ENCODE results near the gene HES2. TPM values are rescaled to one million over a fixed set of nuclear protein-coding genes. Genes with fewer than 3 reads are reported as not detected.
A peak's percentile ranks its signal among the peaks of the same experiment; 100 is the strongest.
"Not testable (repeated sequence)": the region's sequence is repeated elsewhere in the genome, so short reads cannot be mapped to it uniquely, and the experiment has no call there.

The HES2 gene
- total RNA-seq, 2 experiments from 2014 or later: 0.13 to 0.70 TPM

- no peak for DNase-seq
- Mint-ChIP-seq H3K9me3 (no peaks in the 10 kb centered on the region), H3K36me3 (ENCODE audit: low read depth) (peaks cover 38% of the 10 kb centered on the region), H3K27me3 (no peaks in the 10 kb centered on the region), H3K27ac (peak overlapping the region; percentile 68), H3K4me3 (peak overlapping the region; percentile 28), H3K4me1 (peaks cover 54% of the 10 kb centered on the region)
- POLR2A ChIA-PET: interaction anchor here (0.8 to 1.5 kb wide), 6 partner anchors 9 to 137 kb away, joined by 3 read pairs; no protein-coding TSS in a partner anchor
- CTCF ChIA-PET: interaction anchor here (0.5 to 1.7 kb wide), 4 partner anchors 8 to 78 kb away, joined by 3 to 7 read pairs (median 4); no protein-coding TSS in a partner anchor
These were observed 42.8 kb upstream of the HES2 start for GRCh38 chr1:6462412-6463119.

- no peak for DNase-seq
- Mint-ChIP-seq H3K27ac (peak overlapping the region; percentile 68), H3K4me1 (peaks cover 54% of the 10 kb centered on the region), H3K9me3 (no peaks in the 10 kb centered on the region), H3K27me3 (peaks cover 7% of the 10 kb centered on the region), H3K4me3 (peak overlapping the region; percentile 28), H3K36me3 (ENCODE audit: low read depth) (peaks cover 38% of the 10 kb centered on the region)
- ChIA-PET CTCF (no interaction called here), POLR2A (interaction anchor here (0.8 to 1.4 kb wide), 2 partner anchors 10 to 19 kb away, joined by 3 read pairs; no protein-coding TSS in a partner anchor)
These were observed 42.1 kb upstream of the HES2 start for GRCh38 chr1:6461538-6462411.

GRCh38 chr1:6461051-6461530, 41.4 kb upstream of the HES2 start:
- H3K4me1 Mint-ChIP-seq: peaks cover 51% of the 10 kb centered on the region

GRCh38 chr1:6460301-6461050, 40.8 kb upstream of the HES2 start:
- H3K27me3 Mint-ChIP-seq: peaks cover 19% of the 10 kb centered on the region
- ChIA-PET CTCF (interaction anchor here (0.5 to 2.1 kb wide), 15 partner anchors 12 to 241 kb away, joined by 3 to 9 read pairs (median 4); partner anchors contain the start of gene DNAJC11), POLR2A (interaction anchor here (0.7 to 2.0 kb wide), 19 partner anchors 10 to 468 kb away, joined by 3 to 15 read pairs (median 4); partner anchors contain the start of genes ICMT, NPHP4 and ZBTB48)
- DNase-seq: peak; percentile 90
- peaks cover 51% of the 10 kb centered on the region for H3K4me1 Mint-ChIP-seq
- H3K27ac Mint-ChIP-seq: peak overlapping the region; percentile 92
- H3K36me3 Mint-ChIP-seq (ENCODE audit: low read depth): peaks cover 37% of the 10 kb centered on the region
- H3K4me3 Mint-ChIP-seq: peak overlapping the region; percentile 74
- H3K9me3 Mint-ChIP-seq: no peaks in the 10 kb centered on the region

More at GRCh38 chr1:6461051-6461530, 41.4 kb upstream of the HES2 start:
- Mint-ChIP-seq H3K36me3 (ENCODE audit: low read depth) (peaks cover 38% of the 10 kb centered on the region), H3K9me3 (no peaks in the 10 kb centered on the region), H3K4me3 (peak overlapping the region; percentile 74), H3K27me3 (peaks cover 14% of the 10 kb centered on the region), H3K27ac (peak overlapping the region; percentile 92)
- CTCF ChIA-PET: interaction anchor here (1.0 to 2.0 kb wide), 5 partner anchors 11 to 240 kb away, joined by 3 to 8 read pairs (median 6); partner anchors contain the start of gene DNAJC11
- POLR2A ChIA-PET: interaction anchor here (1.1 to 2.0 kb wide), 6 partner anchors 11 to 143 kb away, joined by 4 to 15 read pairs (median 6); no protein-coding TSS in a partner anchor
- DNase-seq: no peak

- ChIA-PET CTCF (interaction anchor here (0.5 to 2.1 kb wide), 16 partner anchors 12 to 466 kb away, joined by 3 to 9 read pairs (median 4); partner anchors contain the start of gene DNAJC11), POLR2A (interaction anchor here (0.7 to 2.0 kb wide), 20 partner anchors 9 to 467 kb away, joined by 3 to 15 read pairs (median 4); partner anchors contain the start of genes ICMT, NPHP4 and ZBTB48)
- peak; percentile 73 for DNase-seq
- peaks cover 35% of the 10 kb centered on the region for H3K36me3 Mint-ChIP-seq (ENCODE audit: low read depth)
- H3K4me3 Mint-ChIP-seq: peak overlapping the region; percentile 74
- H3K27me3 Mint-ChIP-seq: peaks cover 19% of the 10 kb centered on the region
- no peaks in the 10 kb centered on the region for H3K9me3 Mint-ChIP-seq
- H3K4me1 Mint-ChIP-seq: peaks cover 51% of the 10 kb centered on the region
- H3K27ac Mint-ChIP-seq: peak overlapping the region; percentile 92
These were observed 40.1 kb upstream of the HES2 start for GRCh38 chr1:6459850-6460265.

- CTCF ChIA-PET: interaction anchor here (0.6 to 1.2 kb wide), 3 partner anchors 9 to 256 kb away, joined by 3 read pairs; partner anchors contain the start of gene TNFRSF25
- Mint-ChIP-seq H3K27ac (no peak overlapping the region), H3K4me1 (peaks cover 36% of the 10 kb centered on the region), H3K27me3 (peaks cover 38% of the 10 kb centered on the region), H3K4me3 (no peak overlapping the region), H3K9me3 (no peaks in the 10 kb centered on the region), H3K36me3 (ENCODE audit: low read depth) (peaks cover 11% of the 10 kb centered on the region)
- no peak for DNase-seq
- POLR2A ChIA-PET: no interaction called here
These were observed 37.2 kb upstream of the HES2 start for GRCh38 chr1:6456800-6457466.

GRCh38 chr1:6455752-6456520, 36.2 kb upstream of the HES2 start:
- H3K27me3 Mint-ChIP-seq: peaks cover 43% of the 10 kb centered on the region
- POLR2A ChIA-PET, H3K4me3 Mint-ChIP-seq: not testable (repeated sequence)

GRCh38 chr1:6454856-6455751, 35.4 kb upstream of the HES2 start:
- H3K9me3 Mint-ChIP-seq: no peaks in the 10 kb centered on the region
- peak; percentile 38 for DNase-seq
- H3K36me3 Mint-ChIP-seq (ENCODE audit: low read depth): no peaks in the 10 kb centered on the region
- ChIA-PET POLR2A (interaction anchor here (1.2 to 1.6 kb wide), 2 partner anchors 10 to 219 kb away, joined by 3 to 6 read pairs; partner anchors contain the start of genes ICMT and TNFRSF25), CTCF (interaction anchor here (0.9 to 1.6 kb wide), 4 partner anchors 8 to 35 kb away, joined by 3 to 4 read pairs (median 4); no protein-coding TSS in a partner anchor)
- no peak overlapping the region for H3K4me3 Mint-ChIP-seq
- peaks cover 50% of the 10 kb centered on the region for H3K27me3 Mint-ChIP-seq
- peaks cover 18% of the 10 kb centered on the region for H3K4me1 Mint-ChIP-seq
- no peak overlapping the region for H3K27ac Mint-ChIP-seq

More at GRCh38 chr1:6455752-6456520, 36.2 kb upstream of the HES2 start:
- H3K36me3 Mint-ChIP-seq (ENCODE audit: low read depth); DNase-seq; H3K9me3 Mint-ChIP-seq; H3K27ac Mint-ChIP-seq: not testable (repeated sequence)
- CTCF ChIA-PET: interaction anchor here (1.6 kb wide), 1 partner anchor 34 kb away, joined by 4 read pairs; no protein-coding TSS in a partner anchor
- H3K4me1 Mint-ChIP-seq: peaks cover 26% of the 10 kb centered on the region

GRCh38 chr1:6453895-6454855, 34.5 kb upstream of the HES2 start:
- ChIA-PET CTCF (interaction anchor here (0.9 to 1.6 kb wide), 5 partner anchors 9 to 208 kb away, joined by 3 to 4 read pairs (median 3); no protein-coding TSS in a partner anchor), POLR2A (interaction anchor here (1.2 to 1.6 kb wide), 2 partner anchors 11 to 218 kb away, joined by 3 to 6 read pairs; partner anchors contain the start of genes ICMT and TNFRSF25)
- H3K4me3 Mint-ChIP-seq; H3K27ac Mint-ChIP-seq; DNase-seq; H3K36me3 Mint-ChIP-seq (ENCODE audit: low read depth); H3K9me3 Mint-ChIP-seq: not testable (repeated sequence)
- peaks cover 16% of the 10 kb centered on the region for H3K4me1 Mint-ChIP-seq
- peaks cover 59% of the 10 kb centered on the region for H3K27me3 Mint-ChIP-seq

Measured in activated CD4-positive, alpha-beta memory T cell treated with anti-CD3 and anti-CD28 coated beads, Interleukin-2, amount 10 ng/mL, durations not matched to agents 7 days and 5 days (primary cell).